GM23338 (cell line): Measurements from ENCODE around the gene CPNE7. TPM values are rescaled to one million over a fixed set of nuclear protein-coding genes. Genes with fewer than 3 reads are reported as not detected.

Source experiments
- ATAC-seq: fragments of 200-7000 bp; cut with Tn5 transposase; 3 replicates; pipeline ENCODE4 v1.9.1; 2020
- DNase-seq: peaks from one replicate; pipeline ENCODE4 v3.0.0-alpha.2; 2015; ENCODE audit warnings: low spot score
- H2AFZ ChIP-seq: fragments of 200-600 bp; sonication (generic); 2 replicates; pipeline ENCODE4 v1.8.0; 2016; ENCODE audit warnings: antibody characterized with exemption, mild to moderate bottlenecking, moderate library complexity
- H3F3A ChIP-seq: fragments of 200-600 bp; sonication (generic); replicated peaks from 2 replicates; pipeline ENCODE4 v1.8.0; 2017; ENCODE audit warnings: antibody characterized with exemption, mixed run types, low read depth
- H3K27ac ChIP-seq: fragments of 200-600 bp; sonication (generic); 2 replicates; pipeline ENCODE4 v1.6.1; 2016; ENCODE audit warnings: low read depth
- H3K27me3 ChIP-seq: fragments of 200-600 bp; sonication (generic); 2 replicates; pipeline ENCODE4 v1.8.0; 2016; ENCODE audit warnings: mild to moderate bottlenecking, mixed run types, moderate library complexity; ENCODE audit not compliant: insufficient read depth
- H3K36me3 ChIP-seq: fragments of 200-600 bp; sonication (generic); 2 replicates; pipeline ENCODE4 v1.8.0; 2016; ENCODE audit warnings: mild to moderate bottlenecking; ENCODE audit not compliant: insufficient read depth
- H3K4me1 ChIP-seq: fragments of 200-600 bp; sonication (generic); 2 replicates; pipeline ENCODE4 v1.8.0; 2016; ENCODE audit warnings: mild to moderate bottlenecking, moderate library complexity; ENCODE audit not compliant: insufficient read depth
- H3K4me2 ChIP-seq: fragments of 200-600 bp; sonication (generic); 2 replicates; pipeline ENCODE4 v1.7.1; 2017; ENCODE audit warnings: mixed run types
- H3K4me3 ChIP-seq: fragments of 200-600 bp; sonication (generic); 2 replicates; pipeline ENCODE4 v1.6.1; 2016; ENCODE audit warnings: mixed run types
- H3K79me2 ChIP-seq: fragments of 200-600 bp; sonication (generic); replicated peaks from 2 replicates; pipeline ENCODE4 v1.8.0; 2017; ENCODE audit warnings: mild to moderate bottlenecking; ENCODE audit not compliant: insufficient read depth
- H3K9me2 ChIP-seq: fragments of 200-600 bp; sonication (generic); 2 replicates; pipeline ENCODE4 v1.8.0; 2017; ENCODE audit not compliant: insufficient read depth
- H4K20me1 ChIP-seq: fragments of 200-600 bp; sonication (generic); replicated peaks from 2 replicates; pipeline ENCODE4 v1.8.0; 2017; ENCODE audit warnings: mild to moderate bottlenecking; ENCODE audit not compliant: insufficient read depth
- H3K27ac Mint-ChIP-seq: 2 replicates; pipeline ENCODE4 v1.8.0; 2020; ENCODE audit warnings: inconsistent platforms, mild to moderate bottlenecking, moderate library complexity, mixed read lengths
- H3K27me3 Mint-ChIP-seq: 3 replicates; pipeline ENCODE4 v1.8.0; 2022; ENCODE audit warnings: low read depth, mild to moderate bottlenecking, moderate library complexity, mixed read lengths, inconsistent platforms; ENCODE audit not compliant: insufficient read depth, poor library complexity
- H3K36me3 Mint-ChIP-seq: 3 replicates; pipeline ENCODE4 v1.8.0; 2021; ENCODE audit warnings: low read depth, mild to moderate bottlenecking, inconsistent platforms, moderate library complexity, mixed read lengths
- H3K4me1 Mint-ChIP-seq: 3 replicates; pipeline ENCODE4 v1.8.0; 2020; ENCODE audit warnings: mild to moderate bottlenecking, inconsistent platforms, mixed read lengths
- H3K4me3 Mint-ChIP-seq: 3 replicates; pipeline ENCODE4 v1.8.0; 2021; ENCODE audit warnings: moderate library complexity, mild to moderate bottlenecking, inconsistent platforms, mixed read lengths
- H3K9me3 Mint-ChIP-seq: 3 replicates; pipeline ENCODE4 v1.8.0; 2020; ENCODE audit warnings: moderate library complexity, mild to moderate bottlenecking, inconsistent platforms, mixed read lengths
- CREB1 ChIP-seq: fragments of 250-450 bp; sonication (Bioruptor Pico); IDR thresholded peaks from 2 replicates; pipeline ENCODE4 v1.5.0; 2020; ENCODE audit warnings: low read depth, mild to moderate bottlenecking, moderate library complexity
- CTCF ChIP-seq, 2 experiments: fragments of 200-600 bp in 1 of 2; sonication (generic) in 1 of 2; conservative IDR thresholded peaks; 2 replicates each; pipeline versions ENCODE4 v1.5.1 to v1.6.1; 2016 to 2017; ENCODE audit warnings: antibody characterized with exemption in 2 of 2, low read depth in 2 of 2, mild to moderate bottlenecking in 2 of 2, moderate library complexity in 1 of 2
- ETS1 ChIP-seq: IDR thresholded peaks from 2 replicates; pipeline ENCODE4 v1.6.1; 2016; ENCODE audit warnings: antibody characterized with exemption
- EZH2 ChIP-seq: fragments of 200-600 bp; sonication (generic); IDR thresholded peaks from one replicate; pipeline ENCODE4 v1.8.0; 2017; ENCODE audit warnings: antibody characterized with exemption, mild to moderate bottlenecking, low read depth; ENCODE audit not compliant: unreplicated experiment
- EZH2phosphoT487 ChIP-seq: fragments of 200-600 bp; sonication (generic); IDR thresholded peaks from one replicate; pipeline ENCODE4 v1.8.1; 2018; ENCODE audit warnings: antibody characterized with exemption; ENCODE audit not compliant: unreplicated experiment
- JUNB ChIP-seq: IDR thresholded peaks from one replicate; pipeline ENCODE4 v1.6.1; 2016; ENCODE audit warnings: antibody characterized with exemption; ENCODE audit not compliant: unreplicated experiment
- NANOG ChIP-seq: IDR thresholded peaks from 2 replicates; pipeline ENCODE4 v1.6.1; 2016; ENCODE audit warnings: antibody characterized with exemption, borderline replicate concordance
- POLR2AphosphoS5 ChIP-seq: IDR thresholded peaks from 2 replicates; pipeline ENCODE4 v1.6.1; 2016; ENCODE audit warnings: antibody characterized with exemption, low read depth
- REST ChIP-seq: IDR thresholded peaks from one replicate; pipeline ENCODE4 v1.6.1; 2018; ENCODE audit warnings: antibody characterized with exemption; ENCODE audit not compliant: unreplicated experiment
- STAT1 ChIP-seq: IDR thresholded peaks from one replicate; pipeline ENCODE4 v1.6.1; 2016; ENCODE audit warnings: antibody characterized with exemption; ENCODE audit not compliant: unreplicated experiment
- ZNF114 ChIP-seq: fragments of 250-450 bp; sonication (Bioruptor Pico); IDR thresholded peaks from 2 replicates; pipeline ENCODE4 v1.5.0; 2020; ENCODE audit warnings: mild to moderate bottlenecking, moderate library complexity
- ZNF331 ChIP-seq: fragments of 250-450 bp; sonication (Bioruptor Pico); IDR thresholded peaks from 2 replicates; pipeline ENCODE4 v1.5.0; 2020; ENCODE audit warnings: low read depth, mild to moderate bottlenecking, moderate library complexity
- ZNF462 ChIP-seq: fragments of 250-450 bp; sonication (Bioruptor Pico); IDR thresholded peaks from 2 replicates; pipeline ENCODE4 v1.5.0; 2020; ENCODE audit warnings: mild to moderate bottlenecking, moderate library complexity
- polyA plus RNA-seq: library from polyadenylated mRNA; unstranded; fragments of >200 nt; fragmentation: Nextera tagmentation; extraction: Ambion mirVana; gene quantifications from 2 replicates; pipeline ENCODE4 v1.2.1, GENCODE V29; 2016
- total RNA-seq: library from RNA; depleted of rRNA; stranded (reverse); fragments of >200 nt; shearing (Covaris generic); gene quantifications from 2 replicates; pipeline ENCODE4 v1.2.3, GENCODE V29; 2014

The CPNE7 gene
- total and polyA plus RNA-seq, 2 experiments from 2014 or later: 11.2 to 15.7 TPM

GRCh38 chr16:89624777-89625761 is 49.5 kb downstream of the CPNE7 start:
- Histone ChIP-seq H3K27ac (no peak overlapping the region), H3F3A (peaks cover 8% of the 10 kb centered on the region; the same call in 1 of the 2 replicates), H3K4me1 (peaks cover 3% of the 10 kb centered on the region; the same call in 1 of the 2 replicates), H3K4me3 (no peak overlapping the region), H3K27me3 (peaks cover 5% of the 10 kb centered on the region; the same call in 1 of the 2 replicates), H3K79me2 (no peaks in the 10 kb centered on the region), H4K20me1 (no peaks in the 10 kb centered on the region), H3K9me2 (no peaks in the 10 kb centered on the region), H2AFZ (peak overlapping the region; percentile 66), H3K36me3 (no peaks in the 10 kb centered on the region), H3K4me2 (no peak overlapping the region)
- ATAC-seq (no peak), DNase-seq (no peak)
- TF ChIP-seq POLR2AphosphoS5: no peak
- TF ChIP-seq REST: no peak
- no peak for TF ChIP-seq ZNF462 (CRISPR knock-in tag)
- no peak for TF ChIP-seq EZH2
- TF ChIP-seq ZNF114 (CRISPR knock-in tag): no peak
- no peak for TF ChIP-seq ZNF331 (CRISPR knock-in tag)
- no peak for TF ChIP-seq CREB1
- no peak for TF ChIP-seq CTCF (conservative IDR thresholded peaks at IDR 0.05; ENCODE audit: low read depth in 2 of 2)
- no peak for TF ChIP-seq EZH2phosphoT487
- no peak for TF ChIP-seq STAT1
- no peak for TF ChIP-seq ETS1
- TF ChIP-seq JUNB: no peak
- no peak for TF ChIP-seq NANOG
- peaks cover 18% of the 10 kb centered on the region for H3K4me1 Mint-ChIP-seq
- peaks cover 27% of the 10 kb centered on the region for H3K27me3 Mint-ChIP-seq
- no peaks in the 10 kb centered on the region for H3K9me3 Mint-ChIP-seq
- no peaks in the 10 kb centered on the region for H3K36me3 Mint-ChIP-seq
- H3K4me3 Mint-ChIP-seq: no peak overlapping the region
- H3K27ac Mint-ChIP-seq: no peak overlapping the region
